Measurements from ENCODE around the gene C12orf50.

DNA sequence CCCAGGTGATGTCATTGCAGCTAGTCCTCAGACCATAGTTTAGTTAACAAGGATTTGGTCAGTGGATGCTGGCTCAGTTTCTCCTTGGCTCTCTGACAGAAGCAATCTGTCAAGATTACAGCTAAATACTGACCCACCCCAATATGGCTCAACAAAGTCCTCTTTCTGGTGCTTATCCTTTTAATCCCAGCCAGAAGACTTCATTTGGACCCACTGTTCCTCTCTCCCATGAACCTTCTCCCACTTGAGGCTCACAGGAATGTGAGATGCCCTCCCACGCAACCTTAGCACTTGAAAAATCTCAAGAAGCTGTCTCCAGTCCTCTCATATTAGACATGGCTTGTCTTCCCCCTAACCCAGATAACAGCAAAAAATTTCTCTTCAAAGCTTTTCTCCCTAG, 47.7 kb downstream of the C12orf50 start:
- TF ChIP-seq POLR2A (IDR thresholded peaks at IDR 0.05; ENCODE audit: control extremely low read depth in 1 of 2, low read depth in 2 of 2, low read length in 2 of 2) (no peak), FOSL1 (IDR thresholded peaks at IDR 0.05; ENCODE audit: insufficient read depth, low read depth, low read length) (no peak), HDAC2 (IDR thresholded peaks at IDR 0.05; ENCODE audit: borderline replicate concordance in 1 of 2, low read depth in 2 of 2, low read length in 2 of 2) (no peak), BRCA1 (IDR thresholded peaks at IDR 0.05; ENCODE audit: low read depth, low read length) (no peak)
- TF ChIP-seq, protein P1, sequence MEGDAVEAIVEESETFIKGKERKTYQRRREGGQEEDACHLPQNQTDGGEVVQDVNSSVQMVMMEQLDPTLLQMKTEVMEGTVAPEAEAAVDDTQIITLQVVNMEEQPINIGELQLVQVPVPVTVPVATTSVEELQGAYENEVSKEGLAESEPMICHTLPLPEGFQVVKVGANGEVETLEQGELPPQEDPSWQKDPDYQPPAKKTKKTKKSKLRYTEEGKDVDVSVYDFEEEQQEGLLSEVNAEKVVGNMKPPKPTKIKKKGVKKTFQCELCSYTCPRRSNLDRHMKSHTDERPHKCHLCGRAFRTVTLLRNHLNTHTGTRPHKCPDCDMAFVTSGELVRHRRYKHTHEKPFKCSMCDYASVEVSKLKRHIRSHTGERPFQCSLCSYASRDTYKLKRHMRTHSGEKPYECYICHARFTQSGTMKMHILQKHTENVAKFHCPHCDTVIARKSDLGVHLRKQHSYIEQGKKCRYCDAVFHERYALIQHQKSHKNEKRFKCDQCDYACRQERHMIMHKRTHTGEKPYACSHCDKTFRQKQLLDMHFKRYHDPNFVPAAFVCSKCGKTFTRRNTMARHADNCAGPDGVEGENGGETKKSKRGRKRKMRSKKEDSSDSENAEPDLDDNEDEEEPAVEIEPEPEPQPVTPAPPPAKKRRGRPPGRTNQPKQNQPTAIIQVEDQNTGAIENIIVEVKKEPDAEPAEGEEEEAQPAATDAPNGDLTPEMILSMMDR (IDR thresholded peaks at IDR 0.05; ENCODE audit: control extremely low read depth in 1 of 3, insufficient read depth in 1 of 3, low read depth in 1 of 3, low read length in 3 of 3) = no peak

Data from H1 (cell line).